Adipocyte (in vitro differentiated cells): ENCODE data around the gene KCNQ2.

Experiments
- DNase-seq: peaks from one replicate; pipeline ENCODE4 v3.0.0-alpha.2; 2015; ENCODE audit warnings: low read depth
- H3K27me3 ChIP-seq: replicated peaks from 2 replicates; pipeline ENCODE4 v1.7.0; 2013; ENCODE audit warnings: mild to moderate bottlenecking, low read length, moderate library complexity; ENCODE audit not compliant: control insufficient read depth, insufficient read depth
- H3K36me3 ChIP-seq: 2 replicates; pipeline ENCODE4 v1.7.0; 2013; ENCODE audit warnings: low read length, mild to moderate bottlenecking, moderate library complexity; ENCODE audit not compliant: control insufficient read depth, insufficient read depth, severe bottlenecking
- H3K4me1 ChIP-seq: 2 replicates; pipeline ENCODE4 v1.7.0; 2013; ENCODE audit warnings: mild to moderate bottlenecking, low read length, moderate library complexity; ENCODE audit not compliant: control insufficient read depth, insufficient read depth
- H3K4me3 ChIP-seq: 2 replicates; pipeline ENCODE4 v1.7.0; 2013; ENCODE audit warnings: mild to moderate bottlenecking, low read length, moderate library complexity
- H3K9ac ChIP-seq: 2 replicates; pipeline ENCODE4 v1.7.0; 2013; ENCODE audit warnings: mild to moderate bottlenecking, low read length, moderate library complexity
- H3K9me3 ChIP-seq: 2 replicates; pipeline ENCODE4 v1.7.0; 2013; ENCODE audit warnings: mild to moderate bottlenecking, low read length, moderate library complexity; ENCODE audit not compliant: control insufficient read depth

Gene KCNQ2

DNA sequence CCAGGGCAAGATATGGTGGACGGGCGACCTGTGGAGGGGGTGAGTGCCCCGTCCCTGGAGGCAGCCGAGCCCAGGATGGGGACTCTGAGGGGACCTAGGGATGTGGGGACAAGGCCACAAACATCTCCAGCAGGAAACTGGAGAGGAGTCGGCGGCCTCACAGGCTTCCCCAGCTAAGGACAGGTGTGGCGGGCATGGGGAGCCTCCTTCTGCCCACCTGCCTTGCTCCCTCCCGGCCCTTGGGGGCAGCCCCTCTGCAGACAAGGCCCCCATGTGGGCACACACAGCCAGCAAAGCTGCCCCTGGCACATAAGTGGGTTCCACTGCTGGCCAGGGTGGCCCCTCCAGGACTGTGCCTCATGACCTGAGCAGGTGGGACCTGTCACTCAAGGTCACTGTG is 115.9 kb downstream of the KCNQ2 start:
- Histone ChIP-seq H3K4me1 (no peaks in the 10 kb centered on the region), H3K4me3 (no peak overlapping the region), H3K27me3 (peaks cover 15% of the 10 kb centered on the region), H3K9me3 (no peaks in the 10 kb centered on the region), H3K9ac (no peak overlapping the region), H3K36me3 (no peaks in the 10 kb centered on the region)
- DNase-seq: no peak

DNA sequence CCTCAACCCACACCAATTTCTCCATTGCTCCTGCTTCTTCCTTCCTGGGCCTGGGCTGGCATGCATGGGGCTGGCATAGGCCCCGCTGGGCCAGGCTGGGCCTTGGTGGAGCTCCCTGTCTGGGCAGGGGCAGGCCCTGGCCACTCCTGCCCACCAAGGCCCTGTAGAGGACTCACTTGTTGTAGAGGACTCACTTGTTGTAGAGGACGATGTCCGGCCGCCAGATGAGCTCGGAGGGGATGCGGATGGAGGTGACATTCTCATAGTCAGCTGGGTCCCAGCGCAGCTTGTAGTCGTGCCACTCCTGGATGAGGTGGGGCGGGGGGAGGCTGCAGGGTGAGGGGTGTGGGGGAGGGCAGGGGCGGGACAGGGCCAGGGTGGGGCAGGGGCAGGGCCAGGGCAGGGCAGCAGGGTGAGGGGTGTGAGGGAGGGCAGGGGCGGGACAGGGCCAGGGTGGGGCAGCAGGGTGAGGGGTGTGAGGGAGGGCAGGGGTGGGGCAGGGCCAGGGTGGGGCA is 116.6 kb downstream of the KCNQ2 start:
- no peak overlapping the region for H3K4me3 ChIP-seq
- no peak overlapping the region for H3K9ac ChIP-seq
- no peaks in the 10 kb centered on the region for H3K9me3 ChIP-seq
- no peak for DNase-seq
- no peaks in the 10 kb centered on the region for H3K4me1 ChIP-seq
- H3K27me3 ChIP-seq: peaks cover 15% of the 10 kb centered on the region
- H3K36me3 ChIP-seq: no peaks in the 10 kb centered on the region

DNA sequence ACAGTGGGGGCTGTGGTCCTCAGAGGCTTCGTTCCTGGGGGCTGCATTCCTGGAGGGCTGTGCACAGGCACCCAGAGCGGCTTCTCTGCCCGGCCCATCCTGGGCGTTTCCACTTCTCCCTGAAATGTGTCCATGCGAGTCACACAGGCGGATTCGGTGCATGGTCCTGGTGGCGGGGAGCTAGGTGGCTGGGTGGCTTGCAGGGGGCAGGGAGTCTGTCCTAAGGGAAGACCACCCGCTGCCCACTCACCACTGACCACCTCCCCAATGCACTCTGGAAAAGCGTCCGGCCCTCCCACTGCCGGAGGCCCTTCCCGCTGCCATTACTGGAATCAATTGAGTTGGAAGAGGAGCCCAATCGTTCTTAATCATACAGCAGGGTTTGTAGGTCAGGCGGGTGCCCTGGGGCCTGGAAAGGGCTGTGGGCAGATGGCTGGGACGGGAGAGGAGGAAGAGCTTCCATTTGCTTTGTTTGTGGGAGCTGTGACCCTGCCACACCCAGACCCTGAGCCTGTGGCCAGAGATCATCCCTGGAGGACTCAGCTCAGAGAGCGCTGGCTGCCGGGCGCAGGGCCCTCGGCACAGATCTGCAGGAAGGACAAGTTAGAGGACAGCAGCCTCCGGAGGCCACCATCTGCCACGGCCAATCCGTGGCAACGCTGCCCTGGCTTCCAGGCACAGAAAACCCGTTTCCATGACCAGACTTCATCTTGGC is 117.7 kb downstream of the KCNQ2 start:
- Histone ChIP-seq H3K9ac (no peak overlapping the region), H3K36me3 (no peaks in the 10 kb centered on the region), H3K4me1 (no peaks in the 10 kb centered on the region), H3K27me3 (peaks cover 17% of the 10 kb centered on the region), H3K4me3 (no peak overlapping the region), H3K9me3 (no peaks in the 10 kb centered on the region)
- DNase-seq: no peak

DNA sequence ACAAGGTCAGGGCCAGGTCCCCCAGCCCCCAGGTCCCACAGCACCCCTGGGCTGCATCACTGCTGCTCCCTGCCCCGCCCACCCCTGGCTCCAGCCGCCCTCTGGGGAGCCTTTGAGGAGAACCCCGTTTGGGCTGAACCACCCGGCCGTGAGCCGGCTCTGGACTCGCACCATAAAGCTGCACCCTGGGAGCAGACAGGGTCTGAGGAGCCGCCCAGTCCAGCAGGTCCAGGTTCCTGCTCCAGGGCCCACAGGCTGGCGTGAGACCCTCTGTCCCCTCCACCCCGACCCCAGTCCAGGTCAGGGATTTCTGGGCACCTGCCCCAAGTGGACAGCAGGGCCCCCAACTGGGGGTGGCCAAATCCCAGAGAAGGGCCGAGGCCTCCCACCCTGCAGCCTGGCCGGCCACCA is 119.6 kb downstream of the KCNQ2 start:
- no peak for DNase-seq
- Histone ChIP-seq H3K4me3 (no peak overlapping the region), H3K36me3 (no peaks in the 10 kb centered on the region), H3K4me1 (no peaks in the 10 kb centered on the region), H3K9ac (no peak overlapping the region), H3K27me3 (peaks cover 11% of the 10 kb centered on the region), H3K9me3 (no peaks in the 10 kb centered on the region)

DNA sequence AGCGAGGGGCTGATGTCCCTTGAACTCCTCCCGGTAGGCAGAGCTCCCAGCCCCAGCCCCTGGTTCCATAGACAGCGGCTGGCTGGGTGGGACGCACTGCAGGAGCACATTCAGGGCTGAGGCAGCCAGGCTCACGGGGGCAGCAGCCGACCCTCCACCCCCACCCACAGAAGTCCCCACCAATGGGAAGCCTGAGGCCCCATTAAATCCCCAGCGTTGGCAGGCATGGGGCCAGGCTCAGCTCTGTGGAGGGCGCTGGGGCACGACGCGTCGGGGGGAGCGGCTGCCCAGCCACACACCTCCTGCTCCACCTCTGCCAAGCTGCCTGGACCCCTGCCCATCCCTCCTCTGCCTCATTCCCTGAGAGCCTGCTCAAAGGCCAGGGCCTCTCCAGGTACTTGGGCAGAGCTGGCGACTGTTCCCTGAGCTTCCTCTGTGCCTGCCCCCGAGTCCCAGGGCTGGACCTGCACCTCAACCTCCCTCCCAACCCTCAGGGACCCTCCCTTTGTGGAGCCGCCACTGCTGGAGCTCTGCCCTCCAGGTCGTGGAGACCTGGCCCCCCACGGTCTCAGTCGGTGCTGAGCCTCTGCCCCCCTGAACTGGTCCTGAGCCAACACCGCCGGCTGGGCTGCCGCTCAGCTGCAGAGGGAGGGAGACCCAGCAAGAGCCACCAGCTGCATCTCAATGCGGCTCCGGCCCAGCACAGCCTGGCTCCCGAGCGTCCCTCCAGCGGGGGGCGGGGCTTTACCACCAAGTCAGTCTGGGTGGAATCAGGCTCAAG is 120.5 kb downstream of the KCNQ2 start:
- DNase-seq: no peak
- H3K4me1 ChIP-seq: no peaks in the 10 kb centered on the region
- H3K9me3 ChIP-seq: no peaks in the 10 kb centered on the region
- H3K36me3 ChIP-seq: no peaks in the 10 kb centered on the region
- H3K27me3 ChIP-seq: peaks cover 6% of the 10 kb centered on the region
- no peak overlapping the region for H3K4me3 ChIP-seq
- H3K9ac ChIP-seq: no peak overlapping the region

DNA sequence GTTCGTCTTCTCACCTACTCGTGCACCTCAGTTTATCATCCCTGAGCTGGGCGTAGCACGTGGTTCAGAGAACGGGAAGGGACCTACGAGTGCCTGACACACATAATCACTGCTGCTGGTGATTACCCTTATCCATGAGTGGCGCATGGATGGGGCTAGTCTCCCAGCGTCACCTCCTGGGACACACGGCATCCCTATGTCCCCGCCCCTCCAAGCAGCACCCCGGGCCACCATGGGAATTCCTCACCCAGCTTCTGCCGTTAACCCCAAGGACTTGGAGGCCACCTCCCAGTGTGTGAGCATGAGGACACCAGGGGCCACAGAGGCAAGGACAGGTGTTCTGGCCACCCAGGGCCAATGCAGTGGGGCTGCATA is 121.1 kb downstream of the KCNQ2 start:
- Histone ChIP-seq H3K27me3 (peaks cover 6% of the 10 kb centered on the region), H3K9ac (no peak overlapping the region), H3K9me3 (no peaks in the 10 kb centered on the region), H3K36me3 (no peaks in the 10 kb centered on the region), H3K4me1 (no peaks in the 10 kb centered on the region), H3K4me3 (no peak overlapping the region)
- no peak for DNase-seq

DNA sequence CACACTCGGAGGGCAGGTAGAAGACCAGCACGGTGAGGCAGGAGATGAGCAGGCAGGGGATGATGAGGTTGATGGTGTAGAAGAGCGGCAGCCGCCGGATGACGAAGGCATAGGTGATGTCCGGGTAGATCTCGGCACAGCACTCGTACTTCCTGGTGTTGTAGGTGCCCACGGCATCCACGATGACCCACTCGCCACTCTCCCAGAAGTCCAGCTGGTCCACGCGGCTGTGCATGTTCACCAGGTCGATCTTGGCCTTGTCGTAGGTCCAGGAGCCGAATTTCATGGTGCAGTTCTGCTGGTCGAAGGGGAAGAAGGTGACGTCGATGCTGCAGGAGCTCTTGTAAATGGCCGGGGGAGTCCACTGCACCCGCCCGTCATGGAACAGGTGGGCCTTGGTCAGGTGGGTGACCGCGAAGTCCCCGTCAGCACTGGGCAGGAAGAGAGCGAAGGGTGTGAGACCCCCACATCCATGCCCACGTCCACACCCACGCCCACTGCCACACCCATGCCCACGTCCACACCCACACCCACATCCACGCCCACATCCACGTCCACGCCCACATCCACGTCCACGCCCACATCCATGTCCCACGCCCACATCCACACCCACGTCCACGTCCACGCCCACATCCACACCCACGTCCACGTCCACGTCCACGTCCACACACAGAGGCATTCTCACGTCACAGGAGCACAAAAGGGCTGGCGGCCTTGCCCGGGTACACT is 121.7 kb downstream of the KCNQ2 start:
- Histone ChIP-seq H3K27me3 (peaks cover 10% of the 10 kb centered on the region), H3K36me3 (no peaks in the 10 kb centered on the region), H3K4me3 (no peak overlapping the region), H3K9ac (no peak overlapping the region), H3K9me3 (no peaks in the 10 kb centered on the region), H3K4me1 (peaks cover 5% of the 10 kb centered on the region)
- DNase-seq: no peak
